HG03280 (cell line): Measurements from ENCODE around the gene LXN.
A peak's percentile ranks its signal among the peaks of the same experiment; 100 is the strongest.
"Not testable (repeated sequence)": the region's sequence is repeated elsewhere in the genome, so short reads cannot be mapped to it uniquely, and the experiment has no call there.

Source experiments
- ATAC-seq: cut with Tn5 transposase; IDR thresholded peaks from one replicate; pipeline ENCODE4 v1.9.1; 2021; ENCODE audit warnings: mild to moderate bottlenecking, moderate library complexity; ENCODE audit not compliant: unreplicated experiment

The LXN gene, protein sequence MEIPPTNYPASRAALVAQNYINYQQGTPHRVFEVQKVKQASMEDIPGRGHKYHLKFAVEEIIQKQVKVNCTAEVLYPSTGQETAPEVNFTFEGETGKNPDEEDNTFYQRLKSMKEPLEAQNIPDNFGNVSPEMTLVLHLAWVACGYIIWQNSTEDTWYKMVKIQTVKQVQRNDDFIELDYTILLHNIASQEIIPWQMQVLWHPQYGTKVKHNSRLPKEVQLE

DNA sequence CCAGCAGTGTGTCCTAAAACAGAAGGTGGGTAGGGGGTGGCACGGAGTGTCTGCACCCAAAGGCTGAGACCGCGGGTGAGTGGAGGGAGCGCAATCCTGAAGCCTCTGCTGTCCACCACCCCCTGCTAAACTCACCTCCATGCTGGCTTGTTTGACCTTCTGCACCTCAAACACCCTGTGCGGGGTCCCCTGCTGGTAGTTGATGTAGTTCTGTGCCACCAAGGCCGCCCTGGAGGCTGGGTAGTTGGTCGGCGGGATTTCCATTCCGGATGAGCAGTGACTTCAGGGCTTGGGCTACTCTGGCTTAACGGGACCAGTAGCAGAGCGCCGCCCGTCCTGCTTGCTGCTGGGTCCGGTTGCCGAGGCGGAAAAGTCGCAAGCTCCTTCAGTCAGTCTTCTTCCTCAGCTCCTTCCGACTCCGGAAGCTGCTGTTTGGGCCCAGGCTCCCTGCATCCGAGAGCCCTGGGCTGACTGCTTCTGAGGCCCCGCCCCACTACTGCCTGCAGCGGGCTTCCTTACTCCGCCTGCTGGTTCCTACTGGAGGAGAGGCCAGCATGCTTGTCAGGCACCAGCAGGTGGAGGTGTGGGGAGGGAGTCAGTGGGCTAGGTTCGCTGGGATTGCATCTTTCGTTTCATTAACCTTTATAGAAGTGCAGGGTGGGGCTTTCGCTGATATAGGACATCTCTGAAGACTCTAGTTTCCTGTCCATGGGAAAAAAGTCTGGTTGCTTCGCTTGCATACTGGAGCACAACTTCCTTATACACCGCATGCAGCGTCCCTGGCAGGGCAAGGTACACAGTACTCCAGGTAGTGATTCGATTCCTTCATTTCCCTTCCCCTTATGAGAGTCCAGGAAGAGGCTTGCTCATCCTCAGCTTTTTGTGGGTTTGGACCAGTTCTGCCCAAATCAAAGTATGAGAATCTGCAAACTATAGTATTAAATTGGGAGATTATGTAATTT lies at the start of gene LXN:
Gene LXN, minus strand, starts transcription at position 434 of the 962 bp plus-strand sequence. Its CDS starts 170 bp downstream, at position 264.
- peak; percentile 100 for ATAC-seq

- ATAC-seq: no peak
These were observed 49.7 kb upstream of the LXN start for GRCh38 chr3:158722108-158722507.

DNA sequence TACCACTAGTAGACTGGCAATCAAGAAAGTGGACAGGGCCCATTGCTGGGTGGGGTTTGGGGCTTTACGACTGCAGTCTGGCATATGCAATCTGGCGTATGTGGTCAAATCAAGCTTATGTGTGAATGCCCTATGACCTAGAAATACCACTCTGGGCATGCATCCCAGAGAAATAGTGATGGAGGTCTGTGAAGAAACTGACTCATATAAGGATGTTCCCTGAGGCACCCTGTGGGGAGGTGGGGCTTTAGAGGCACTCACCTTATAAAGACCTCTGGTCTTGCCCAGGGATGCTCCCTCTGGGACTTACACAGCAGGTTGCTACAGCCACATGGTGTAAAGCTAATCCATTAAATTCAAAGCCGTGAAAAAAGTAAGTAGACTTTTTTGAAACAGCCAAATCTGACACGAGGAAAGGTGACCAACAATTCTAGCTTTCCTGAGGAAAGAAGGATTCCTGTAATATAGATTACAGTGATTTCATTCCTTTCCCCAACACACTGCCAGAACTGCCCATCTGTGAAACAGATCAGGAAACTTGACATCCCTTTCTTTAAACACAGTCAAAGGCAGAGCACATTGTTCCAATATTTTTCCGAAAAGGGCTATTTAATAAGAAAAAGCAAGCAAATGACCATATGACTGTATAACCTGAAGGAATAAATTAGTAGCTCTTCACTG lies 46.2 kb upstream of the LXN start:
- ATAC-seq: no peak

GRCh38 chr3:158717576-158717975 lies 45.1 kb upstream of the LXN start:
- ATAC-seq: no peak

DNA sequence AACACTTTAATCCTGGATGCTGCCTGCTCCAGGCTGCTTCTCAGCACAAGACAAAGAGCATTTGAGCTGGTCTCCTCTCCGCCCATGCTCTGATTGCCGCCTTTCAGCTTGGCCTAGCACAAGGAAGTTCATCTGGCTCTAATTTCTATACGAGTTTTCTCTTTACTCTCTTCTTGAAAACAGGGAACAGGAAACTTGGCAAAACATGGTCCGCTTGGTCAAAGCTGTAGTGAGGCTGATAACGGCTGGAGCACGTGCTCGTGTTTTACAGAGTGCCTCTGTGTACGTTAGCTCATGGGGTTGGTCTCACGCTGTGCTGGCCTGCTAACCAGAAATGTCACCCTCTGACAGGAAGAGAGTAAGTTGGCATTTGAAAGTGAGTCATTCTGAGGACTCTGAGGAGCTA lies 40.6 kb upstream of the LXN start:
- no peak for ATAC-seq

DNA sequence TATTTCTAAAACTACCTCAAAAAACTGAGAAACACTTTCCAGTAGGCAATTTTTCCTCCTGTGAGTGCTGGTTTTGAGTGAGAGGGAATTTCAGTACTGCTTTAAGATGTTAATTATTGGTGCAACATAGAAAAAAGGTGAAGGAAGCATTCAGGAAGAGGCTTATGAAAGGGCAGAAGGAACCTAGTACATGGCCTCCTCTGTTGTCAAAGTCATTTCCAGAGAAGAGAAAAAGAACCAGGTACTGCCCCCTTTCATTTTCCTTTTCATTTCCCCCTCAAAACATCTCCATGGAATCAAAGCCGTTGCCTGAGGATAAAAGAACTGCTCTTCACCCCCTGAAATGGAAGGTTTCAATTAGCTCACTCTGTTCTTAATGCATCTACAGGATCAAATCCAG lies 40.0 kb upstream of the LXN start:
- ATAC-seq: no peak

- no peak for ATAC-seq
These were observed 39.4 kb upstream of the LXN start for GRCh38 chr3:158711886-158712285.

- ATAC-seq: no peak
These were observed 38.2 kb upstream of the LXN start for GRCh38 chr3:158710601-158711000.

- ATAC-seq: no peak
These were observed 37.2 kb upstream of the LXN start for GRCh38 chr3:158709666-158710083.

DNA sequence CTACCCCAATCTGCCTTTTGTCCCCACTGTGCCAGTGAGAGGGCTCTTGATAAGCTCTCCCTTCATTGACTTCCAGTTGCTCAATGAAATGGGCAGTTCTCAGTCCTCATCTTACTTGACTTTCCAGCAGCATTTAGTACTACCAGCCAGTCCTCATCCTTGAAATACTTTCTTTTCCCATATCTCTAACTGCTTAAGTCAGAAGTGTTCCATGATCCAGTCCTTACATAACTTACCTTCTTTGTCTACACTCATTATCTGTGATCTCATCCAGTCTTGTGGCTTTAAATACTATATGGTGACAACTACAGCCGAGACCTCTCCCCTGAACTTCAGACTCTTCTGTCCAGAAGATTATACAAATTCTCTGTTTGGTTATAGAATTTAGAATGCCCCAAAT lies 31.1 kb upstream of the LXN start:
- no peak for ATAC-seq

DNA sequence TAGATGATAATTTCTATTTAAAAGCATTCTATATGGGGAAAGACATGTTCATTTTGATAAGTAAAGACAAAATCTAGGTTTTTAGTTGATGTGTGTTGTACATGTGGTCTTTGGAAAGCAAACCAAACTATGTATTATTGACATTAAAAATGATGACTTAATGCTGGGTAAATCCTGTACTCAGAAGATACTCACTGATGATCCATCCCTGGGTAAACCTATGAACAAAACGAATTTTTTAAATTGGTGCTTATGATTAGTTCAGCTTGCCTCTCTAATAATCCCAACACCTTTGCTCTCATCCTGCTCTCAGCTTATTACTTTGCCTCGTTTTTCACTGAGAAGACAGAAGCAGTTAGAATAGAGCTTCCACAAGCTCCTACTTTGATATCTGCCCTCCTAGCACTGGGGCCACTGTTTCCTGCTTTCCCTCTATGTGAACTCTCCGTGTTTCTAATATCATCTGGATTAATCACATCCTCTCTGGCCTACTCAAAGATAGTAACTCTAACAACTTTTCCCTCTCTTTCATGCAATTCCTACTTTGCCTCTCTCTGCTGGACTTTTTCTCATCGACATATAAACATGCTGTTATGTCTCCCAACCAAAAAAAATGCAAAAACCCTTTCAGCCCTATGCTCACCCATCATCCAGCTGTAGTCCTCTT lies 30.5 kb upstream of the LXN start:
- ATAC-seq: no peak

- no peak for ATAC-seq
These were observed 29.1 kb upstream of the LXN start for GRCh38 chr3:158701420-158702065.

DNA sequence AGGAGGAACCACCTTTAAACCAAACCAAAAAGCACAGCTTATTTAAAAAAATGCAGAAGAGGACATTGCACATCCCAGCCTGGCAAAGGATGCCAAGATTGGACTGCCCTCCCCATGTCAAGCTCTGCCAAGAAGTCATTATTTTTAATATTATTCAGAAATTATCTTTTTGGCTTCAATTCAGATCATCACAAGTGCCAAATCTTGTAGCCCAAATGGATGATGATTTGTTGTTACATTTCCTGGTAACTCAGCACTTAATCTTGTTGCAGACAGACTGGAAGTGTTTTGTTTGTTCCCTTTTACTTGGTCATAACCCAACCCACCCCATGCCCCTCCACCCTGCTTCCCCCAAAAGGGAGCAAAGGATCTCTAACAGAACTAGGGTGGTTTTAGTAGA lies 28.1 kb upstream of the LXN start:
- ATAC-seq: no peak

DNA sequence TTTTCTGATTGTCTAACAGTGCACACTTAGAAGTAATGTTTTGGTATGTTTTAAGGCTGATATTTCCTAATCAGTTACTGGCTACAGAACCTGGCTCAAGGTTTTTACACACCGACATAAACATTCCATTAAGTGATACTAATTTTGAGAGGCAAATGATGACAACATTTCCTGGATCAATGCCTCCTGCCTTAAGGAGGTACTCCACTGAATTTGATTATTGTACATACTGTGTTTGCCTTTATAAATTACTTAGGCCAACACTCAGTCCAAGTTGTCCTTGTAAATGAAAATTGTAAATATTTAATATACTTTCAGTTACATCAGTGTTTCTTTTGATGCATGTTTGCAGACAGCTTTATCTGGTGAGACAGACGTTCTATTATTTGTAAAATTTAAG lies 24.2 kb upstream of the LXN start:
- ATAC-seq: no peak

- ATAC-seq: not testable (repeated sequence)
These were observed 21.5 kb upstream of the LXN start for GRCh38 chr3:158693866-158694456.

- ATAC-seq: no peak
These were observed 12.7 kb upstream of the LXN start for GRCh38 chr3:158685159-158685558.

DNA sequence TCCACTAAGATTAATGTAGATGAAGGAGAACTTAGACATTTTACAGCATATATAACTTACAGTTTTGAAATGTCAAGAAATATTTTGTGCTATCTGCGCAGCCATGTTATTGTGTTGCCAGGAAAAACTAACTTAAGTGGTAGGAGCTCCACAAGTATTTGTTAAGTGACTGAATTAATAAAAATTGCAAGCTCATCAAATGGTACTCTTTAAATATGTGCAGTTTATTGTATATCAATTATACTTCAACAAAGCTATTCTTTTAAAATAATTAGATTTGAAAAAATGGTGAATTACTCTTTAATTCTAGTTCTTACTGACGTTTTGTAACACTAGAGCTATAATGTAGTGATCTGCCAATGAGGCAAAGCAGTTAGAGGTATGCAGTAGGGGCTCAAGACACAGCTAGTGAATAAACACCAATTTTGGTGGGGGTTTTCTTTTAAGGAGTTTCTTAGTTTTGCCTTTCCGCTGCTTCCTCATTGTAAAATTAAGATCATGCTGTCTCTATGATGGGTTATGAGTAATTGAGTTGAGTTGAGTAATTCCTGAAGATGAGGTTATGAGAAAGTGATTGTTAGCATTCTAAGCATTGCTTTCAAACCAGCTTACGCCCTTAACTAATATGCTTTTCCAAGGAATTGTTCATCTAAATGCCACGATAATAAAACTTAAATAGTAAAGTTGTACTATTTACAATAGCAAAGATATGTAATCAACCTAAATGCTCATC lies 10.9 kb upstream of the LXN start:
- ATAC-seq: no peak

DNA sequence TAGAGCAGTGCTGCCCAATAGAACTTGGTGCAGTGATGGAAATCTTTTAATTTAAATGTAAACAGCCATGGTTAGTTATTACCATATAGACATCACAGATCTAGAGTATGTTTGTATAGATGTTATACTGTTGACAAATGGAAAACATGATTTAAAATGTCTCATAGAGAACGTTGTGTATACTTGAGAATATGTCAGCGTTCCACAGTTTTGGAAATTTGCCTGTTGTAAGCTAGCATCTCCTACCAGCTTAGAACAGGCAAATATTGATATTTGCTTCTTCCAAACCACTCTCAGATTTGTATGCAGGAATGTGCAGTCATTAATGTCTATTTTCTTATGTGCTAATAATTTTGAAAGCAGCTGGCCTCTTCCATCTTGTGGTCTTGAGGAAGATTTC lies 8.4 kb upstream of the LXN start:
- ATAC-seq: no peak

DNA sequence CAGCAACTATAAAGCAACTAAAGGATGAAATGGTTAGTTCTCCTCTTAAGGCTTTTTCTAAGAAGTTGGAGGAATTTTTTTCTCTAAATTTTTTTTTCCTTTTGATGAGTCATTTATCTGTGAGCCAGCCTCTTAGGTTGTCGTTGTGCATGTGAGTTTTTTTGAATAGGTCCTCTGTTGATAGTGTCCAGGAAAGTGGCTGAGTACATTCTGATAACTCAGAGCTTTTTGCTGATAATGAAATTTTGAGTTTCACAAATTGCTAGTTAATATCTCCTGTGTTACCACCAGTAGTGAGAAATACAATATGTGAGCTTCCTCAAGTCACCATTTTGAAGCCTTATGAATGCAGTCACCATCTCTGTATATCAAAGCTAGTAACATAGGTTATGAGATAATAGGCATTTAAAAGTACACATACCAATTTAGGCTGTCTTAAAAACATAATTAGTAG lies 7.1 kb upstream of the LXN start:
- ATAC-seq: no peak
